ENCODE data around the gene ZNF862. TPM values are rescaled to one million over a fixed set of nuclear protein-coding genes. Genes with fewer than 3 reads are reported as not detected.

ZNF862 gene
- total RNA-seq, 1 donor = 8.7 TPM

DNA sequence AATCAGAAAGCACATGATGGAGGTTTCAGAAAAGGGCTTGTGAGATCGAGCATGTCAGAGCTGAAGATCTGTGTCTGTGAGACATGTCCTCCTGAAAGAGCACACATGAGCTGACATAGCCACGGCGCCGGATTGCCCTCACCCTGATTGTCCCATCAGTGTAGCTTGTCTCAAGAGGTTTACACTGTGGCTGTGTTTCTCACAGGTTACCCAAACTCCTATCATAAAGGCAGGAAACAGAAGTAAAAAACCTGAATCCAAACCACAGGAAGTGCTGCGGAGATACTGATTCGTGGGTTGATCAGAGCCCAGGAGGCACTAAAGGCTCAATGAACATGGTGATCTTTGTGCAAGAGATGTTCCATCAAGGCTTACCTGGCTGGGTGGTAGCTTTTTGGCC lies 31.7 kb downstream of the ZNF862 start:
- no peak overlapping the region for H3K27ac ChIP-seq (ENCODE audit: low read depth, low read length)
- H4K20me1 ChIP-seq (ENCODE audit: insufficient read depth, low read length) = no peaks in the 10 kb centered on the region
- H3K36me3 ChIP-seq (ENCODE audit: insufficient read depth, low read length) = no peaks in the 10 kb centered on the region
- H3K9me3 ChIP-seq (ENCODE audit: low read depth, low read length) = no peaks in the 10 kb centered on the region
- H3K4me3 ChIP-seq (ENCODE audit: insufficient read depth, low read length) = no peak overlapping the region
- TF ChIP-seq, protein P1, sequence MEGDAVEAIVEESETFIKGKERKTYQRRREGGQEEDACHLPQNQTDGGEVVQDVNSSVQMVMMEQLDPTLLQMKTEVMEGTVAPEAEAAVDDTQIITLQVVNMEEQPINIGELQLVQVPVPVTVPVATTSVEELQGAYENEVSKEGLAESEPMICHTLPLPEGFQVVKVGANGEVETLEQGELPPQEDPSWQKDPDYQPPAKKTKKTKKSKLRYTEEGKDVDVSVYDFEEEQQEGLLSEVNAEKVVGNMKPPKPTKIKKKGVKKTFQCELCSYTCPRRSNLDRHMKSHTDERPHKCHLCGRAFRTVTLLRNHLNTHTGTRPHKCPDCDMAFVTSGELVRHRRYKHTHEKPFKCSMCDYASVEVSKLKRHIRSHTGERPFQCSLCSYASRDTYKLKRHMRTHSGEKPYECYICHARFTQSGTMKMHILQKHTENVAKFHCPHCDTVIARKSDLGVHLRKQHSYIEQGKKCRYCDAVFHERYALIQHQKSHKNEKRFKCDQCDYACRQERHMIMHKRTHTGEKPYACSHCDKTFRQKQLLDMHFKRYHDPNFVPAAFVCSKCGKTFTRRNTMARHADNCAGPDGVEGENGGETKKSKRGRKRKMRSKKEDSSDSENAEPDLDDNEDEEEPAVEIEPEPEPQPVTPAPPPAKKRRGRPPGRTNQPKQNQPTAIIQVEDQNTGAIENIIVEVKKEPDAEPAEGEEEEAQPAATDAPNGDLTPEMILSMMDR (IDR thresholded peaks at IDR 0.05; ENCODE audit: extremely low read depth, low read depth, low read length) = no peak
- no peaks in the 10 kb centered on the region for H3K27me3 ChIP-seq (ENCODE audit: insufficient read depth, low read length)
- no peaks in the 10 kb centered on the region for H3K79me2 ChIP-seq (ENCODE audit: insufficient read depth, low read length)
- no peak overlapping the region for H2AFZ ChIP-seq (ENCODE audit: low read length)
- H3K4me1 ChIP-seq (ENCODE audit: insufficient read depth, low read length) = peaks cover 16% of the 10 kb centered on the region
- no peak overlapping the region for H3K4me2 ChIP-seq (ENCODE audit: insufficient read depth, low read length)
- DNase-seq (ENCODE audit: insufficient read length, low spot score, missing footprints) = peak; percentile 66

DNA sequence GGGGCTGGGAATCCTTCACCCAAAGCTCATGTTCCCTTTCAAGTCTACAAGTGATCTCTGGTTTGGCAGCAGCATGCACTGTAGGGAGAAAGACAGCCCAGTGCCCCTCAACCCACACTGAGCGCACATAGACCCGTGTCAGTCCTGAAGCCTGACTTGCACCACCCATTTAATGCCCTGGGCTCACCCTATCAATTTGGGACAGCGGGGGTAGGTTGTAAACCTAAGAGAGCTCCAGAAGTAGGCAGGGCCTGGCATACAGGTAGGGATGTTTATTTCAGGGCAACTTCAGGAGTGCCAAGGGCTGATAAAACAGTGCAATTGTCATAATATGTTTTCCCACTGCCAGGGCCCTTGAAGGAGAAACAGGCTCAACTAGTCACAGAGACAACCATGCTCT lies 32.1 kb downstream of the ZNF862 start:
- TF ChIP-seq, protein P1 (IDR thresholded peaks at IDR 0.05; ENCODE audit: extremely low read depth, low read depth, low read length) = no peak
- Histone ChIP-seq H3K27me3 (ENCODE audit: insufficient read depth, low read length) (no peaks in the 10 kb centered on the region), H3K27ac (ENCODE audit: low read depth, low read length) (no peak overlapping the region), H3K36me3 (ENCODE audit: insufficient read depth, low read length) (no peaks in the 10 kb centered on the region), H3K4me2 (ENCODE audit: insufficient read depth, low read length) (no peak overlapping the region), H4K20me1 (ENCODE audit: insufficient read depth, low read length) (no peaks in the 10 kb centered on the region), H3K4me3 (ENCODE audit: insufficient read depth, low read length) (no peak overlapping the region), H3K4me1 (ENCODE audit: insufficient read depth, low read length) (peaks cover 16% of the 10 kb centered on the region), H2AFZ (ENCODE audit: low read length) (no peak overlapping the region), H3K9me3 (ENCODE audit: low read depth, low read length) (no peaks in the 10 kb centered on the region), H3K79me2 (ENCODE audit: insufficient read depth, low read length) (no peaks in the 10 kb centered on the region)
- DNase-seq (ENCODE audit: insufficient read length, low spot score, missing footprints) = peak; percentile 82

DNA sequence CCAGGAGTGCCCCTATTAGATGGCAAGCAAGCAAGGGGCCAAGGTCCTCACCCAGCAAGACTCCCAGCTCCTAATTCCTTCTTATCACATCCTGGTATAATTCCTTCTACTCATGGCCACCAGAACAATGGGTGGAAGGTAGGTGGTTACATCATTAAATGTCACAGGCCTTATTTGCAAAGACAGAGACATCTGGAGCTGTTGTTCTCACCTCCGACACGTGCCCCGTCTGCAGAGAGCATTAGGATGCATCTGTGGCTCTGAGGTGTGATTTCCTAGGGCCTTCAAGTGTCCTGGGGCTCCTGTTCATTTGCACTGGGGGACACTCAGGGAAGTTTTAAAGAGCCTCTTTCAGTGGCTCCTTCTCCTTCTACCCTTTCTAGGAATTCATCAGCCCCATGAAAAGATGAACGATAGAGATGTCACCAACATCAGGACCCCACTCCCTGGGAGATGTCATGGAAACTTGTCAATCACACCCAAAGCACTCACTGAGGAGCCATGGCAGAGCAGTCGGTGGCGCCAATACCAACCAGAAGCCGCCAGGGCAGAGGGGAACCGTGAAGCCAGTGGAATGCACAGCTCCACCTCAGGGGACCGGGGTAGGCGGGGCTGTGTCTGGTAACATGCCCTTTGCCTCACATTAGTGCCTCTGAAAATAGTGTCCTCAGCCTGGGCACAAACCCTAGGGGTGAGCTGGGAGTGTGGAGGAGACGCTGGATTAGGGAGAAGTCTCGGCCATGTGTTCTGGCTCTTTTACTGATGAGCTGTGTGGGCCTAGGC lies 32.7 kb downstream of the ZNF862 start:
- Histone ChIP-seq H2AFZ (ENCODE audit: low read length) (no peak overlapping the region), H3K36me3 (ENCODE audit: insufficient read depth, low read length) (no peaks in the 10 kb centered on the region), H3K79me2 (ENCODE audit: insufficient read depth, low read length) (no peaks in the 10 kb centered on the region), H3K4me1 (ENCODE audit: insufficient read depth, low read length) (peaks cover 16% of the 10 kb centered on the region), H3K27me3 (ENCODE audit: insufficient read depth, low read length) (no peaks in the 10 kb centered on the region), H4K20me1 (ENCODE audit: insufficient read depth, low read length) (no peaks in the 10 kb centered on the region), H3K27ac (ENCODE audit: low read depth, low read length) (no peak overlapping the region), H3K4me2 (ENCODE audit: insufficient read depth, low read length) (no peak overlapping the region), H3K4me3 (ENCODE audit: insufficient read depth, low read length) (no peak overlapping the region), H3K9me3 (ENCODE audit: low read depth, low read length) (no peaks in the 10 kb centered on the region)
- peak; percentile 41 for DNase-seq (ENCODE audit: insufficient read length, low spot score, missing footprints)
- TF ChIP-seq, protein P1 (IDR thresholded peaks at IDR 0.05; ENCODE audit: extremely low read depth, low read depth, low read length) = no peak

DNA sequence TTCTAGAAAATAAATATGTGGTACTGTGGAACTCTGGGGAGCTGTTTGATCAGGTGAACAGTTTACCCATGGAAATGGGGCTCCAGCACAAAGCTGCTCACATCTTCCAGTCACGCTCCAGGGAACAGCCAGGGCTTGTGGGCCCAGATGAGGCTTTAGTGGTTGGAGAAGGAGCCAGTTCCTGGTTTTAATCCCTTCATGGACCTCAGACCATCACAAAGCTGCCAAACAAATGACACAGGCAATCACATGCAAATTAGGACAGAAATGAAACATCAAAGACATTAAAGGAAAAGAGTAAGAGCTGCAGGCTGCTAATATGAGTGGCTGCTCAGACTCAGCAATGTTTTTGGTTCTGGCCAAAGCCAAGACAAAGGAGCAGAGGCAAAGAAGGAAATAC lies 33.4 kb downstream of the ZNF862 start:
- TF ChIP-seq, protein P1 (IDR thresholded peaks at IDR 0.05; ENCODE audit: extremely low read depth, low read depth, low read length) = no peak
- Histone ChIP-seq H3K9me3 (ENCODE audit: low read depth, low read length) (no peaks in the 10 kb centered on the region), H4K20me1 (ENCODE audit: insufficient read depth, low read length) (no peaks in the 10 kb centered on the region), H3K79me2 (ENCODE audit: insufficient read depth, low read length) (no peaks in the 10 kb centered on the region), H3K4me3 (ENCODE audit: insufficient read depth, low read length) (no peak overlapping the region), H3K4me2 (ENCODE audit: insufficient read depth, low read length) (no peak overlapping the region), H3K27me3 (ENCODE audit: insufficient read depth, low read length) (no peaks in the 10 kb centered on the region), H3K4me1 (ENCODE audit: insufficient read depth, low read length) (peaks cover 16% of the 10 kb centered on the region), H2AFZ (ENCODE audit: low read length) (no peak overlapping the region), H3K27ac (ENCODE audit: low read depth, low read length) (no peak overlapping the region), H3K36me3 (ENCODE audit: insufficient read depth, low read length) (no peaks in the 10 kb centered on the region)
- peak; percentile 45 for DNase-seq (ENCODE audit: insufficient read length, low spot score, missing footprints)

All from osteoblast (primary cell).